GM21515 (cell line): Measurements from ENCODE around the gene ABCA13.

Experiments used
- ATAC-seq: cut with Tn5 transposase; IDR thresholded peaks from one replicate; pipeline ENCODE4 v1.9.1; 2021; ENCODE audit not compliant: unreplicated experiment

The ABCA13 gene

DNA sequence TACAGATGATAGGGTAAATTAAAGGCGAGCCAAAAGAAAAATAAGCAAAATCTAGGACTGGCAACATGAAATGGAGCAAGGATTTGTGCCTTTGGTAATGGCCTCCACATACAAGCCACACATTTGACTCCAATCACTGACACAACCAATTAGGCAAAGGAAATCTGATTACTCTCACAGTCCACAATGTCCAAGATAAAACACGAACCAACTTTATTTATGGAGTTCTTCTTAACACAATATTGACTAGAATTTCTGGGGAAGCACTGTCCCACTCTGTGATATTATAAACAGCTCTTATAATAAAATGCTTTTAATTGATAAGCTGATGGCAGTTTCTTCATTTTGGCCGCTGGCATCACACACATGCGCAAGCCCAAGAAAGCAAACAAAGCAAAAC, 334.2 kb downstream of the ABCA13 start:
- no peak for ATAC-seq

- ATAC-seq, result no peak
Measured at GRCh38 chr7:48506569-48506968, 335.3 kb downstream of the ABCA13 start.

GRCh38 chr7:48511080-48511479, 339.8 kb downstream of the ABCA13 start:
- no peak for ATAC-seq

GRCh38 chr7:48512892-48513291, 341.6 kb downstream of the ABCA13 start:
- no peak for ATAC-seq

DNA sequence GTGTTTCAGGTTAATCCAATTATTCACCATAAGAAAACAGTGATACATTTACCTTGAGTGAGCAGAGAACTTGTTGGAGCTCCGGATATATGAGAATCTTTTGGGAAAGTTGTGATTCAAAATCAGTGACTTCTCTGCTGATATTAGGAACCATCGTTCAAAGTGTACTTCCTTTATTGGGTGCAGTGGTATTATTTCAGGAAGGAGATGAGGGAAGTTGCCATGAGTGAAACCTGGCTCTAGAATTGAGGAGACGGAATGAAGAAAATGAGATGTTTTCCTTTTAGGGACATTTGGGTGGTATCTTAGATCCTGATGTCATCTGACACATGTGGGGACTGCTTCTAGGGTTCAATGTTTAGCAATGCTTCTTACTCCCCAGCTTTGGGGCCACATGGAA, 343.9 kb downstream of the ABCA13 start:
- no peak for ATAC-seq

DNA sequence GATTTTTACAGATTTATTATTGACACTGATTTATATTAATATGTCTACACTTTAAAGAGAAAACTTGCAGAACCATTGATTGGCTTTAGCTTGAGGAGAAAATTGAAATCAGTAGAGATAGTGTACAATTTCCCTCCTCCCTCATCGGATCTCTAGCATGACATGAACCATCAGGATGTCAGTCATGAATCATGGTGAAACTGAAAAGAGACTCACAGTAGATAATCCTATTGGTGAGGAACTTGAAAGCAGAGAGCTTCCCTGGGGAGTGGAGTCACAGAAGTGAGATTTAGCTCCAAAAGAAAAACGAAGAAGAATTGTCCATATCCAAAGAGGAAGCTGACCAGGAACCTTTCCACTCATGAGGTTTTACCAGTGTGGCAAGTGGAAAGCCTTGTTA, 346.8 kb downstream of the ABCA13 start:
- no peak for ATAC-seq

DNA sequence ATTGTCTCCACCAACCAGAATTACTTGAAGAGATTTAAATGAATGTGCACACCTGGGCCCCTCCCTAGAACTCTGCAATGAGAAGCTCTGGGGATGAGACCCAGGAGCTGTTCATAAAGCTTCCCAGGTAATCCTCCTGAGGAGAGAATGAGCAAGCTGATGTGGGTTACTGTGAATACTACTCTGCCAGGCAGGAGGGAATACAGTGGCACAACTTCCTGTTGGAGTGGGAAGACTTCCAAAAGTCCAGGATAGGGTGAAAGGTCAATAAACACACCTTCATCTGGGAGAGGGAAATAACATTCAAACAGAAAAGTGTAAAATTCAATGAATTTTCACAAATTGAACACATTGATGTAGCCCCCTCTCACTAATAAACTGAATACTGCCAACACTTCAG, 351.4 kb downstream of the ABCA13 start:
- ATAC-seq, result no peak

DNA sequence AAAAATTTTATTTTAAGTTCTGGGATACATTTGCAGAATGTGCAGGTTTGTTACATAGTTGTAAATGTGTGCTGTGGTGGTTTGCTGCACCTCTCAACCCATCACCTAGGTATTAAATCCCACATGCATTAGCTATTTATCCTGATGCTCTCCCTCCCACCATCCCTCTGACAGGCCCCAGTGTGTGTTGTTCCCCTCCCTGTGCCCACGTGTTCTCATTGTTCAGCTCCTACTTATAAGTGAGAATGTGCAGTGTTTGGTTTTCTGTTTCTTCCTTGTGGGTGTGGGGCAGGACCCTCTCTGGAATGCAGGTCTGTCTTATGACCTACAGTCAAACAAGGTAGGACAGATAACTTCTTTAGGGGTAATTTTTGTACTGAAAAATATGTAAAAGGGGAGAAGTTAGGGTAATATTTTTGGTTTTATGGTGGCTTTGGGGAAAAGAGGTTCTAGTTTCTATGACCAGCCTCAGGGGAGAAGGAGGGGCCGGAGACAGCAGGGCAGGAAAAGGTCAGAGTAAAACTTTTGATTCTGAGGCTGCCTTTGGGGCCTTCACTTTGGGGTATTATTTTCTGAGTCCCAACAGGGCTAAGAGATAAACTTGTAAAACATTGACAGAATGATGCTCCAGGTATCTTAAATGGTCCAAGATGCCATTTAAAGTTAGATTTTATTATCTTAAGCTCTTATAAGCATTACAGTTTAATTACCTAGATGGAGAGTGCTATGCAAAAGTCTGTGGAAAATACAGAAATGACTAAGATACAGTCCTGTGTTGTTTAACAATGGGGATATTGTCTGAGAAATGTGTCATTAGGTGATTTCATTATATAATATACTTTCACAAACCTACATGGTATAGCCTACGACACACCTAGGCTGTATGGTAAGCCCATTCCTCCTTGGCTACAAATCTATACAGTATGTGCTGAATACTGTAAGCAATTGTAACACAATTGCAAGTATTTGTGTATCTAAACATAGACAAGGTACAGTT, 354.8 kb downstream of the ABCA13 start:
- no peak for ATAC-seq

DNA sequence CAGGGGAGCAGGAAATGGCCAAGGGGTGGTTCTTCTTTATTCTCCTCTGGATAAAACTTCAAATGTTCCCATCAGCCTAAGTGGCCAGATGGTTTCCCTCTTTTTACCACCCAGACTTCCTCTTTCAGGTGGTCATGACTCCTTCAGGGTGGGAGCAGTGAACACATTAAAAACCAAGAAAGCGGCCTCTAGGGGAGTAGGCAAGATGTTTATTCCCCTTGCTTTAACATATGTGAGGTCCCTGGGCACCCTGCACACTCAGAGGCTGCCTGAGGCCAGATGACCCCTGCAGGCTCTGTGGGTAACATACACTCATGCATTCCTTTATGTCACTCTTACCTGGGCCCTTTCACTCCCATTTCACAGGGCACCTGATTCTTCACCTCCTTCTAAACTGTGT, 357.4 kb downstream of the ABCA13 start:
- ATAC-seq, result no peak

GRCh38 chr7:48537561-48537960, 366.3 kb downstream of the ABCA13 start:
- no peak for ATAC-seq

DNA sequence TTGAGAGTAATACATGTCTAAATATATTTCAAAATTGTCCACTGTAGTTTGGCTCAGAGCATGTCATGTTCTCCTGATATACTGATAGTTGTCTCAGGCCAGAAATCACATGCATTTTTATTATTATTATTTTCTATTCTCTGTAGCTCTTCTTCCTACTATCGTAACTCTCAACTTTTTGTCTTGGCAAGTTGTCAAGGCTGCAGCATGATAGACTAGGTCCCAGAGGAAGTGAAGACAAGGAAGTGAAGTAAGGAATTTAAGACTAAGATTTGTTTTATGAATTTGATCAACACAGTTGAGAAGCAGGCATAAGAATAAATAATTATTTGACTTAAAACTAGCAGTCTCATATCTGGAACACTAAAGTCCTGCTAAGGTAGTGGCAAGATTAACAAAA, 369.5 kb downstream of the ABCA13 start:
- ATAC-seq, result no peak

- ATAC-seq, result no peak
Measured at GRCh38 chr7:48548667-48549066, 377.4 kb downstream of the ABCA13 start.

GRCh38 chr7:48551652-48552051, 380.4 kb downstream of the ABCA13 start:
- ATAC-seq, result no peak

DNA sequence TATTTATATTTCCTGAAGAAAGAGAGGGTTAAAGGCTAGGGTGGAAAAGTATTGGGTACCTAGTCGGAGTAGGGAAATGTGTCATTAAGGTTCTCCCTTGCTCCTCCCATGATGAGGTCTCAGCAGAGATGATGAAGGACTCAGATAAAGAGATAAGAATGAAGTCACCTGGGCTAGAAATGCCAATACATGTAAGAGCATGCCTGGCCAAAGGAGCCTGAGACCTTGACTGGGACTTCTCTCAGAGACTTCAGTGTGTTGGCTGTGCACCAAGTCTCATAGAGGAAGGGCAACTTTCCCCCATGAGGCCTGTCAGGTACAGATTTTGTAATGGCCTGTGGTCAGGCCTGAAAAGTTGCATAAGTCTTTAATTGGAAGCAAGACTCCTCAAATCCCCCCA, 392.1 kb downstream of the ABCA13 start:
- no peak for ATAC-seq

- ATAC-seq, result no peak
Measured at GRCh38 chr7:48575516-48575915, 404.3 kb downstream of the ABCA13 start.

- ATAC-seq, result no peak
Measured at GRCh38 chr7:48587475-48587874, 416.2 kb downstream of the ABCA13 start.

DNA sequence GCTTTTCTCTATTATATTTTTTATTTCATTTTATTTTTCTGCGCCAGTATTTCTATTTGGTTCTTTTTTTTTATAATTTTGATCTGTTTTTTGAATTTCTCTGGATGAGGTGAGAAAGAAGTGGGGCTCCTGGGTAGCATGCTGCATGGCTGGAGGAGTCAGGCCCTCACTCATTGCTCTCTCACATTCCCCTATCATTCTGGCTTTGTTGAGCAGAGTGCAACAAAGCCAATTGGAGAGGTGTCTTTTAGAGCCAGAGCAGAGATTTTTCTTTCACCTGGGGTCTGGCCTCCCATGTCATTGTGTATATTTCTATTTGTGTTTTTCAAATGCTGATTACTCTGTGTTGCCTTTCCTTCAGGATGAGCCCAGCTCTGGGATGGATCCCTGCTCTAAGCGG, 423.1 kb downstream of the ABCA13 start:
- ATAC-seq, result no peak

- no peak for ATAC-seq
Measured at GRCh38 chr7:48595756-48596155, 424.5 kb downstream of the ABCA13 start.

DNA sequence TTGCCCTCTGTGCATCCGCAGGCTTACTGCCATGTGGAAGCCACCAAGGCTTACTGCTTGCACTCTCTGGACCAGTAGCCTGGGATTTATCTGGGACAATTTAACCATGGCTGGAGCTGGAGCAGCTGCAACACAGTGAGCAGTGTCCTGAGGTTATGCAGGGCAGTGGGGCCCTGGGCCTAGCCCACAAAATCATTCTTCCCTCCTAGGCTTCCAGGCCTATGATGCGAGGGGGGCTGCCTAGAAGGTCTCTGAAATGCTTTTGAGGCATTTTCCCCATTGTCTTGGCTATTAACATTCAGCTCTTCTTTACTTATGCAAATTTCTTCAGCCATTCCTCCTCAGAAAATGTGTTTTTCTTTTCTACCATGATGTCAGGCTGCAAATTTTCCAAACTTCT, 439.4 kb downstream of the ABCA13 start:
- ATAC-seq, result no peak

GRCh38 chr7:48611993-48612392, 440.7 kb downstream of the ABCA13 start:
- no peak for ATAC-seq

DNA sequence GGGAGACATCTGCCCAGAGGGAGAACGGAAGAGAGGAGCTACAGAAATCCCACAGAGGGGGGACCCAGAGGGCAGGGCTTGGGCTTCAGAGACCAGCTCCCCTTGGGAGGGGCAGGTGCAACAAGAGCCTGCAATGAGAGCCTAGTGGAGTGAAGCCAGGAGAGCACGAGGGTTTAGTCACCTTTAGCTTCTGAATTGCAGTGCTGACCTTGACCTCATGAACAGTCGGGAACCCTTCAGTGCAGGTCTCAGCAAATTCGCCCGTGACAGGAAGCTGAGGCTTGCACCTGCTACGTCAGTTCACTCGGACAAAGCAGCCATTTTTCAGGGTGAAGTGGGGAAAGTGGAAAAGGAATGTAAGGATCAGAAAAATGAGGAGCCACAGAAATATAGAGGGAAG, 446.2 kb downstream of the ABCA13 start:
- ATAC-seq, result no peak

- no peak for ATAC-seq
Measured at GRCh38 chr7:48617993-48618392, 446.7 kb downstream of the ABCA13 start.

GRCh38 chr7:48621076-48621475, 449.8 kb downstream of the ABCA13 start:
- no peak for ATAC-seq
